A673 (cell line): ENCODE measurements around the gene DDI1. TPM values are rescaled to one million over a fixed set of nuclear protein-coding genes. Genes with fewer than 3 reads are reported as not detected.

Experiments
- BruUV-seq: library from RNA; stranded (reverse); fragments of 400-500 nt; replicated peaks from 2 replicates; lab custom pipeline; 2021; lab: Mats Ljungman, UMichigan
- CTCF ChIA-PET: fragments of 300-600 bp; sonication (Branson Sonifier 250); formaldehyde crosslinking; loops from one replicate; lab custom pipeline; 2022; ENCODE audit warnings: antibody characterized with exemption; lab: Charles Lee
- POLR2A ChIA-PET: fragments of 300-600 bp; sonication (Branson Sonifier 250); formaldehyde crosslinking; loops from one replicate; lab custom pipeline; 2022; ENCODE audit warnings: antibody characterized with exemption; ENCODE audit not compliant: low non-redundant PET; lab: Charles Lee
- DNase-seq: peaks from one replicate; pipeline ENCODE4 v3.0.0-alpha.2; 2015; ENCODE audit warnings: low spot score
- H3K27ac ChIP-seq: fragments of 200-600 bp; sonication (generic); 2 replicates; pipeline ENCODE4 v1.5.1; 2016; ENCODE audit warnings: mixed run types, low read depth, mild to moderate bottlenecking, mixed read lengths, antibody characterized with exemption, low read length; ENCODE audit not compliant: poor library complexity, severe bottlenecking
- H3K27me3 ChIP-seq: fragments of 200-600 bp; sonication (generic); replicated peaks from 2 replicates; pipeline ENCODE4 v1.6.1; 2017; ENCODE audit warnings: mixed run types, low read depth, mild to moderate bottlenecking, mixed read lengths, antibody characterized with exemption, low read length; ENCODE audit not compliant: insufficient read depth, poor library complexity
- H3K36me3 ChIP-seq: fragments of 200-600 bp; sonication (generic); 2 replicates; pipeline ENCODE4 v1.6.1; 2016; ENCODE audit warnings: mixed run types, mild to moderate bottlenecking, mixed read lengths, antibody characterized with exemption, low read length; ENCODE audit not compliant: insufficient read depth, poor library complexity, severe bottlenecking
- H3K4me1 ChIP-seq: fragments of 200-600 bp; sonication (generic); 2 replicates; pipeline ENCODE4 v1.6.1; 2017; ENCODE audit warnings: mixed run types, mild to moderate bottlenecking, mixed read lengths, antibody characterized with exemption, low read length; ENCODE audit not compliant: insufficient read depth, poor library complexity, severe bottlenecking
- H3K4me3 ChIP-seq: fragments of 200-600 bp; sonication (generic); 2 replicates; pipeline ENCODE4 v1.5.1; 2016; ENCODE audit warnings: low read depth, mixed run types, mild to moderate bottlenecking, mixed read lengths, low read length; ENCODE audit not compliant: poor library complexity, severe bottlenecking
- H3K9me3 ChIP-seq: fragments of 200-600 bp; sonication (generic); 2 replicates; pipeline ENCODE4 v1.6.1; 2016; ENCODE audit warnings: mixed run types, low read depth, mild to moderate bottlenecking, mixed read lengths, antibody characterized with exemption, low read length; ENCODE audit not compliant: poor library complexity, severe bottlenecking
- CTCF ChIP-seq: fragments of 300-800, 200-600 bp; sonication (generic); conservative IDR thresholded peaks from 2 replicates; pipeline ENCODE4 v1.5.1; 2017; ENCODE audit warnings: low read depth, mild to moderate bottlenecking, antibody characterized with exemption, low read length, moderate library complexity, mixed read lengths
- EZH2 ChIP-seq: fragments of 200-600 bp; sonication (generic); IDR thresholded peaks from 2 replicates; pipeline ENCODE4 v1.6.1; 2017; ENCODE audit warnings: borderline replicate concordance, low read depth, mild to moderate bottlenecking, mixed read lengths, antibody characterized with exemption, low read length; ENCODE audit not compliant: poor library complexity, severe bottlenecking
- intact Hi-C: fragments of 100-400 bp; cut with micrococcal nuclease; formaldehyde crosslinking; loops from one replicate; pipeline ENCODE4 v1.10.0; 2022; ENCODE audit not compliant: unreplicated experiment
- total RNA-seq: library from RNA; stranded (reverse); gene quantifications from 2 replicates; pipeline ENCODE4 v1.2.3, GENCODE V29; 2021

DDI1 gene
- total RNA-seq, 1 experiment from 2014 or later, result not detected

GRCh38 chr11:104000798-104001197 is 35.6 kb upstream of the DDI1 start:
- intact Hi-C loops, result no loop called here
- BruUV-seq, result no TSS peak
- DNase-seq, result no peak
- Histone ChIP-seq H3K36me3 (no peaks in the 10 kb centered on the region), H3K9me3 (no peaks in the 10 kb centered on the region), H3K27ac (no peak overlapping the region), H3K4me3 (no peak overlapping the region), H3K4me1 (no peaks in the 10 kb centered on the region), H3K27me3 (no peaks in the 10 kb centered on the region)
- TF ChIP-seq EZH2 (no peak), CTCF (no peak)
- ChIA-PET POLR2A (no interaction called here), CTCF (no interaction called here)

GRCh38 chr11:104001561-104002056 is 34.8 kb upstream of the DDI1 start:
- no peak for DNase-seq
- Histone ChIP-seq H3K36me3 (no peaks in the 10 kb centered on the region), H3K27ac (no peak overlapping the region), H3K27me3 (no peaks in the 10 kb centered on the region), H3K4me1 (no peaks in the 10 kb centered on the region), H3K9me3 (no peaks in the 10 kb centered on the region), H3K4me3 (no peak overlapping the region)
- BruUV-seq, result no TSS peak
- ChIA-PET POLR2A (no interaction called here), CTCF (no interaction called here)
- no peak for TF ChIP-seq CTCF
- TF ChIP-seq EZH2, result no peak
- intact Hi-C loops, result no loop called here

- TF ChIP-seq CTCF, result no peak
- ChIA-PET CTCF (no interaction called here), POLR2A (no interaction called here)
- H3K27me3 ChIP-seq, result no peaks in the 10 kb centered on the region
- BruUV-seq, result no TSS peak
- H3K4me1 ChIP-seq, result no peaks in the 10 kb centered on the region
- no peak overlapping the region for H3K27ac ChIP-seq
- DNase-seq, result no peak
- no peaks in the 10 kb centered on the region for H3K36me3 ChIP-seq
- H3K9me3 ChIP-seq, result no peaks in the 10 kb centered on the region
- no peak overlapping the region for H3K4me3 ChIP-seq
- intact Hi-C loops, result no loop called here
These were observed 32.9 kb upstream of the DDI1 start for GRCh38 chr11:104003491-104003890.
